Esophagus muscularis mucosa (tissue), 3 donors: ENCODE data around the gene VMP1.

Experiments
- CTCF ChIP-seq, 3 experiments: fragments of 200-600 bp in 2 of 3; fragments of 450-650 bp in 1 of 3; sonication (generic) in 2 of 3; IDR thresholded peaks; one replicate each; pipeline ENCODE4 v1.5.1; 2017 to 2019; ENCODE audit warnings: antibody characterized with exemption in 3 of 3, mild to moderate bottlenecking in 2 of 3, moderate library complexity in 1 of 3
- POLR2A ChIP-seq: fragments of 450-650 bp; IDR thresholded peaks from one replicate; pipeline ENCODE4 v1.6.1; 2017; ENCODE audit warnings: antibody characterized with exemption, moderate library complexity, mild to moderate bottlenecking, low read depth

- no peak for TF ChIP-seq CTCF (IDR thresholded peaks at IDR 0.05)
- TF ChIP-seq POLR2A = no peak
These were observed 104.7 kb downstream of the VMP1 start for GRCh38 chr17:59812139-59812538.
